ENCODE results near the gene FAM170B. TPM values are rescaled to one million over a fixed set of nuclear protein-coding genes. Genes with fewer than 3 reads are reported as not detected.
A peak's percentile ranks its signal among the peaks of the same experiment; 100 is the strongest.

Gene FAM170B
- total and polyA plus RNA-seq, 9 of the 15 experiments (the other 6 are each of a cell fraction or from before 2014, with no cell fraction given), result 0.11 to 0.21 TPM; not detected in 7

DNA sequence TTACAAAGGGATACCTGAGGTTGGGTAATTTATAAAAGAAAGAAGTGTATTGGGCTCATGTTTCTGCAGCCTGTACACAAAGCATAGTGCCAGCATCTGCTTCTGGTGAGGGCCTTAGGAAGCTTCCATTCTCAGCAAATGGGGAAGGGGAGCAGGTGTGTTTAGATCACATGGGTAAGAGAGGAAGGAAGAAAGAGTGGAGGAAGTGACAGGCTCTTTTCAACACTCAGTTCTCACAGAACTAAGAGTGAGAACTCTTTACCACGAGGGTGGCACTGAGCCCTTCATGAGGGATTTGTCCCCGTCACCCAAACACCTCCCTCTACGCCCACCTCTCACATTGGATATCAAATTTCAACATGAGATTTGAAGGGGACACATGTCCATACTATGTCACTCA is 506 bp upstream of the FAM170B start:
- no peak overlapping the region for H3K4me2 ChIP-seq (ENCODE audit: insufficient read depth, low read length)
- BruUV-seq (replicated peaks), result no TSS peak
- in situ Hi-C loops (cut with MboI) (no loop called here), intact Hi-C loops (cut with micrococcal nuclease) (no loop called here)
- H3K27ac ChIP-seq (ENCODE audit: extremely low read depth, low read depth, low read length), result no peak overlapping the region
- CTCF ChIA-PET (ENCODE audit: low intra/inter-chr PET ratio), result no interaction called here
- peaks cover 6 to 11% of the 10 kb centered on the region in 2 experiments; a peak in 1 of 5 replicates for H3K27me3 ChIP-seq (ENCODE audit: control insufficient read depth in 2 of 2, insufficient read depth in 2 of 2, low read length in 2 of 2)
- 29% methylated on average over 3 of the region's 3 CpGs for WGBS (ENCODE audit: insufficient coverage, low coverage, missing lambda C conversion rate)
- DNase-seq (ENCODE audit: extremely low read depth in 1 of 4, low spot score in 3 of 4) (no peak), ATAC-seq (no peak), FAIRE-seq (no peak)
- H3K9ac ChIP-seq (ENCODE audit: insufficient read depth in 1 of 2, low read depth in 2 of 2, low read length in 2 of 2), result no peak overlapping the region
- H3K9me1 ChIP-seq (ENCODE audit: control insufficient read depth, insufficient read depth, low read length), result no peaks in the 10 kb centered on the region
- POLR2A ChIA-PET, result interaction anchor here (1.0 kb wide), 1 partner anchor 12 kb away, joined by 3 read pairs; no protein-coding TSS in a partner anchor
- H3K9me3 ChIP-seq (replicated peaks; ENCODE audit: control insufficient read depth, insufficient read depth, low read depth, low read length), result peaks cover 5% of the 10 kb centered on the region; the same call in 1 of the 2 replicates
- no peaks in the 10 kb centered on the region for H3K36me3 ChIP-seq (ENCODE audit: control insufficient read depth, insufficient read depth, low read length)
- TF ChIP-seq, protein P1, sequence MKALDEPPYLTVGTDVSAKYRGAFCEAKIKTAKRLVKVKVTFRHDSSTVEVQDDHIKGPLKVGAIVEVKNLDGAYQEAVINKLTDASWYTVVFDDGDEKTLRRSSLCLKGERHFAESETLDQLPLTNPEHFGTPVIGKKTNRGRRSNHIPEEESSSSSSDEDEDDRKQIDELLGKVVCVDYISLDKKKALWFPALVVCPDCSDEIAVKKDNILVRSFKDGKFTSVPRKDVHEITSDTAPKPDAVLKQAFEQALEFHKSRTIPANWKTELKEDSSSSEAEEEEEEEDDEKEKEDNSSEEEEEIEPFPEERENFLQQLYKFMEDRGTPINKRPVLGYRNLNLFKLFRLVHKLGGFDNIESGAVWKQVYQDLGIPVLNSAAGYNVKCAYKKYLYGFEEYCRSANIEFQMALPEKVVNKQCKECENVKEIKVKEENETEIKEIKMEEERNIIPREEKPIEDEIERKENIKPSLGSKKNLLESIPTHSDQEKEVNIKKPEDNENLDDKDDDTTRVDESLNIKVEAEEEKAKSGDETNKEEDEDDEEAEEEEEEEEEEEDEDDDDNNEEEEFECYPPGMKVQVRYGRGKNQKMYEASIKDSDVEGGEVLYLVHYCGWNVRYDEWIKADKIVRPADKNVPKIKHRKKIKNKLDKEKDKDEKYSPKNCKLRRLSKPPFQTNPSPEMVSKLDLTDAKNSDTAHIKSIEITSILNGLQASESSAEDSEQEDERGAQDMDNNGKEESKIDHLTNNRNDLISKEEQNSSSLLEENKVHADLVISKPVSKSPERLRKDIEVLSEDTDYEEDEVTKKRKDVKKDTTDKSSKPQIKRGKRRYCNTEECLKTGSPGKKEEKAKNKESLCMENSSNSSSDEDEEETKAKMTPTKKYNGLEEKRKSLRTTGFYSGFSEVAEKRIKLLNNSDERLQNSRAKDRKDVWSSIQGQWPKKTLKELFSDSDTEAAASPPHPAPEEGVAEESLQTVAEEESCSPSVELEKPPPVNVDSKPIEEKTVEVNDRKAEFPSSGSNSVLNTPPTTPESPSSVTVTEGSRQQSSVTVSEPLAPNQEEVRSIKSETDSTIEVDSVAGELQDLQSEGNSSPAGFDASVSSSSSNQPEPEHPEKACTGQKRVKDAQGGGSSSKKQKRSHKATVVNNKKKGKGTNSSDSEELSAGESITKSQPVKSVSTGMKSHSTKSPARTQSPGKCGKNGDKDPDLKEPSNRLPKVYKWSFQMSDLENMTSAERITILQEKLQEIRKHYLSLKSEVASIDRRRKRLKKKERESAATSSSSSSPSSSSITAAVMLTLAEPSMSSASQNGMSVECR (CRISPR knock-in tag; IDR thresholded peaks at IDR 0.05), result no peak
- TF ChIP-seq SP1 (CRISPR knock-in tag; IDR thresholded peaks at IDR 0.05) (no peak), ZNF324 (CRISPR knock-in tag; IDR thresholded peaks at IDR 0.05) (no peak), NFE2 (IDR thresholded peaks at IDR 0.05; ENCODE audit: low read depth) (no peak), BRCA1 (IDR thresholded peaks at IDR 0.05) (no peak), BRCA1 (CRISPR knock-in tag; IDR thresholded peaks at IDR 0.05) (no peak), CBX1 (IDR thresholded peaks at IDR 0.05; ENCODE audit: low read depth) (no peak), SMARCE1 (IDR thresholded peaks at IDR 0.05) (no peak), SMARCA5 (IDR thresholded peaks at IDR 0.05) (no peak)
- TF ChIP-seq, protein P2, sequence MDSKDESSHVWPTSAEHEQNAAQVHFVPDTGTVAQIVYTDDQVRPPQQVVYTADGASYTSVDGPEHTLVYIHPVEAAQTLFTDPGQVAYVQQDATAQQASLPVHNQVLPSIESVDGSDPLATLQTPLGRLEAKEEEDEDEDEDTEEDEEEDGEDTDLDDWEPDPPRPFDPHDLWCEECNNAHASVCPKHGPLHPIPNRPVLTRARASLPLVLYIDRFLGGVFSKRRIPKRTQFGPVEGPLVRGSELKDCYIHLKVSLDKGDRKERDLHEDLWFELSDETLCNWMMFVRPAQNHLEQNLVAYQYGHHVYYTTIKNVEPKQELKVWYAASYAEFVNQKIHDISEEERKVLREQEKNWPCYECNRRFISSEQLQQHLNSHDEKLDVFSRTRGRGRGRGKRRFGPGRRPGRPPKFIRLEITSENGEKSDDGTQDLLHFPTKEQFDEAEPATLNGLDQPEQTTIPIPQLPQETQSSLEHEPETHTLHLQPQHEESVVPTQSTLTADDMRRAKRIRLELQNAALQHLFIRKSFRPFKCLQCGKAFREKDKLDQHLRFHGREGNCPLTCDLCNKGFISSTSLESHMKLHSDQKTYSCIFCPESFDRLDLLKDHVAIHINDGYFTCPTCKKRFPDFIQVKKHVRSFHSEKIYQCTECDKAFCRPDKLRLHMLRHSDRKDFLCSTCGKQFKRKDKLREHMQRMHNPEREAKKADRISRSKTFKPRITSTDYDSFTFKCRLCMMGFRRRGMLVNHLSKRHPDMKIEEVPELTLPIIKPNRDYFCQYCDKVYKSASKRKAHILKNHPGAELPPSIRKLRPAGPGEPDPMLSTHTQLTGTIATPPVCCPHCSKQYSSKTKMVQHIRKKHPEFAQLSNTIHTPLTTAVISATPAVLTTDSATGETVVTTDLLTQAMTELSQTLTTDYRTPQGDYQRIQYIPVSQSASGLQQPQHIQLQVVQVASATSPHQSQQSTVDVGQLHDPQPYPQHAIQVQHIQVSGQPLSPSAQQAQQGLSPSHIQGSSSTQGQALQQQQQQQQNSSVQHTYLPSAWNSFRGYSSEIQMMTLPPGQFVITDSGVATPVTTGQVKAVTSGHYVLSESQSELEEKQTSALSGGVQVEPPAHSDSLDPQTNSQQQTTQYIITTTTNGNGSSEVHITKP (IDR thresholded peaks at IDR 0.05; ENCODE audit: partially characterized antibody), result peak; percentile 52
- no peak overlapping the region for H2AFZ ChIP-seq (ENCODE audit: low read depth, low read length)
- no peak overlapping the region for H3K4me3 ChIP-seq
- H3K79me2 ChIP-seq (ENCODE audit: control insufficient read depth, insufficient read depth, low read length), result no peaks in the 10 kb centered on the region
- H3K4me1 ChIP-seq (replicated peaks in 1 of 2; ENCODE audit: control insufficient read depth in 2 of 2, insufficient read depth in 2 of 2, low read length in 2 of 2), result peaks cover 3 to 9% of the 10 kb centered on the region in 2 experiments; a peak in 2 of 5 replicates
- no peaks in the 10 kb centered on the region for H4K20me1 ChIP-seq (replicated peaks; ENCODE audit: control insufficient read depth, insufficient read depth, low read length)

Measured in K562 (cell line).